B cell (primary cell): Measurements from ENCODE around the gene STON2. TPM values are rescaled to one million over a fixed set of nuclear protein-coding genes. Genes with fewer than 3 reads are reported as not detected.

ENCODE experiments used
- ATAC-seq: fragments of 200-7000 bp; cut with Tn5 transposase; one replicate; pipeline ENCODE4 v1.10.0; 2021; ENCODE audit warnings: low read depth, mild to moderate bottlenecking, moderate number of reproducible peaks, moderate library complexity
- CTCF ChIA-PET: fragments of 350-600 bp; sonication (Branson Sonifier 250); formaldehyde crosslinking; loops from one replicate; lab custom pipeline; 2021; ENCODE audit warnings: antibody characterized with exemption, inconsistent platforms; lab: Charles Lee
- POLR2A ChIA-PET: fragments of 350-600 bp; sonication (Branson Sonifier 250); formaldehyde crosslinking; loops from one replicate; lab custom pipeline; 2021; ENCODE audit warnings: antibody characterized with exemption; lab: Charles Lee
- DNase-seq: peaks from one replicate; pipeline ENCODE4 v3.0.0; 2013
- H2AFZ ChIP-seq: 2 replicates; pipeline ENCODE4 v1.6.1; 2012; ENCODE audit warnings: mild to moderate bottlenecking, low read depth, low read length; ENCODE audit not compliant: insufficient read depth, poor library complexity, severe bottlenecking
- H3K27ac ChIP-seq, 2 donors: 1 replicate in 1 of 2; 2 replicates in 1 of 2; pipeline ENCODE4 v1.5.1; 2012 to 2013; ENCODE audit warnings: low read length in 2 of 2, mild to moderate bottlenecking in 2 of 2, moderate library complexity in 1 of 2
- H3K27me3 ChIP-seq, 4 experiments: fragments of 200-600 bp in 1 of 4; sonication (generic) in 1 of 4; replicated peaks in 1 of 4; 1 replicate in 2 of 4; 2 replicates in 2 of 4; pipeline versions ENCODE4 v1.6.1 to v1.7.0; 2013 to 2016; ENCODE audit warnings: low read length in 3 of 4, mild to moderate bottlenecking in 2 of 4, mixed read lengths in 1 of 4, moderate library complexity in 1 of 4; ENCODE audit not compliant: insufficient read depth in 4 of 4, control insufficient read depth in 3 of 4; ENCODE audit errors: control extremely low read depth in 1 of 4
- H3K36me3 ChIP-seq, 2 experiments: replicated peaks in 1 of 2; 1 replicate in 1 of 2; 2 replicates in 1 of 2; pipeline versions ENCODE4 v1.6.1 to v1.7.1; 2013; ENCODE audit warnings: low read length in 1 of 2; ENCODE audit not compliant: insufficient read depth in 2 of 2, control insufficient read depth in 1 of 2; ENCODE audit errors: control extremely low read depth in 1 of 2, extremely low read depth in 1 of 2
- H3K4me1 ChIP-seq, 2 donors: fragments of 200-600 bp in 1 of 2; sonication (generic) in 1 of 2; 1 replicate in 1 of 2; 2 replicates in 1 of 2; pipeline versions ENCODE4 v1.5.1 to v1.6.1; 2013 to 2017; ENCODE audit warnings: low read length in 2 of 2; ENCODE audit not compliant: control insufficient read depth in 2 of 2, insufficient read depth in 2 of 2
- H3K4me2 ChIP-seq: replicated peaks from 2 replicates; pipeline ENCODE3; 2012; ENCODE audit warnings: mild to moderate bottlenecking, low read depth, low read length; ENCODE audit not compliant: poor library complexity, severe bottlenecking
- H3K4me3 ChIP-seq, 5 experiments: fragments of 200-600 bp in 1 of 5; sonication (generic) in 1 of 5; 1 replicate in 3 of 5; 2 replicates in 2 of 5; pipeline versions ENCODE4 v1.5.1 to v1.7.0; 2011 to 2016; ENCODE audit warnings: low read length in 4 of 5, mild to moderate bottlenecking in 4 of 5, low read depth in 2 of 5, control low read depth in 1 of 5, moderate library complexity in 1 of 5; ENCODE audit not compliant: insufficient read depth in 1 of 5; ENCODE audit errors: control extremely low read depth in 1 of 5, extremely low read depth in 1 of 5
- H3K79me2 ChIP-seq: fragments of 200-600 bp; sonication (generic); one replicate; pipeline ENCODE4 v1.6.0; 2016; ENCODE audit warnings: low read length; ENCODE audit not compliant: control insufficient read depth, insufficient read depth
- H3K9ac ChIP-seq: fragments of 200-600 bp; sonication (generic); 2 replicates; pipeline ENCODE4 v1.6.1; 2017; ENCODE audit warnings: mild to moderate bottlenecking, low read length, moderate library complexity
- H3K9me3 ChIP-seq, 3 donors: one replicate each; pipeline versions ENCODE4 v1.6.1 to v1.7.1; 2013; ENCODE audit warnings: low read length in 2 of 3; ENCODE audit not compliant: control insufficient read depth in 2 of 3, insufficient read depth in 1 of 3; ENCODE audit errors: control extremely low read depth in 1 of 3
- H4K20me1 ChIP-seq: 2 replicates; pipeline ENCODE4 v1.6.0; 2012; ENCODE audit warnings: mild to moderate bottlenecking, low read length; ENCODE audit not compliant: insufficient read depth, control insufficient read depth, poor library complexity, severe bottlenecking
- H3K27ac Mint-ChIP-seq: one replicate; pipeline ENCODE4 v1.8.0; 2021; ENCODE audit warnings: mixed read lengths
- H3K27me3 Mint-ChIP-seq: one replicate; pipeline ENCODE4 v1.8.0; 2021; ENCODE audit warnings: mixed read lengths
- H3K4me1 Mint-ChIP-seq: one replicate; pipeline ENCODE4 v1.8.0; 2021; ENCODE audit warnings: mixed read lengths
- H3K4me3 Mint-ChIP-seq: one replicate; pipeline ENCODE4 v1.8.0; 2021; ENCODE audit warnings: mixed read lengths
- H3K9me3 Mint-ChIP-seq: one replicate; pipeline ENCODE4 v1.8.0; 2022; ENCODE audit warnings: mixed read lengths; ENCODE audit not compliant: insufficient read depth
- CTCF ChIP-seq: fragments of 200-600 bp; IDR thresholded peaks from one replicate; pipeline ENCODE4 v1.8.0; 2022; ENCODE audit warnings: antibody characterized with exemption, mild to moderate bottlenecking
- EZH2 ChIP-seq: IDR thresholded peaks from 2 replicates; pipeline ENCODE4 v1.6.1; 2012; ENCODE audit warnings: borderline replicate concordance, low read depth, mild to moderate bottlenecking, moderate library complexity, low read length; ENCODE audit not compliant: insufficient read depth, poor library complexity, severe bottlenecking
- WGBS: methylation state at CpG from one replicate; pipeline ENCODE4 v1.1.5; 2013; ENCODE audit warnings: missing lambda C conversion rate; ENCODE audit not compliant: insufficient coverage; 5-methylcytosine and 5-hydroxymethylcytosine counted together
- intact Hi-C: fragments of 100-400 bp; cut with micrococcal nuclease; formaldehyde crosslinking; loops from one replicate; pipeline ENCODE4 v1.10.0; 2022
- polyA plus RNA-seq: library from polyadenylated mRNA; depleted of rRNA; stranded (reverse); fragments of >200 nt; gene quantifications from 2 replicates; pipeline ENCODE4 v1.2.3, GENCODE V29; 2012
- total RNA-seq, 2 donors: library from RNA; stranded (reverse); fragments of 120-200 nt in 1 of 2; gene quantifications; 1 replicate in 1 of 2; 2 replicates in 1 of 2; pipeline versions ENCODE4 v1.2.3 to v1.2.4, GENCODE V29; 2013 to 2022

Gene STON2
- total and polyA plus RNA-seq, 2 donors (not counting 1 experiment from before 2014, with no cell fraction given): 0.03 TPM; not detected in 1

- Mint-ChIP-seq H3K27me3 (peaks cover 4% of the 10 kb centered on the region), H3K27ac (no peak overlapping the region), H3K4me1 (no peaks in the 10 kb centered on the region), H3K4me3 (no peak overlapping the region), H3K9me3 (no peaks in the 10 kb centered on the region)
- Histone ChIP-seq H3K4me2 (no peak overlapping the region), H3K9me3 (no peaks in the 10 kb centered on the region), H3K4me1 (no peaks in the 10 kb centered on the region), H3K4me3 (no peak overlapping the region), H2AFZ (no peak overlapping the region), H3K27ac (no peak overlapping the region), H3K9ac (no peak overlapping the region), H4K20me1 (no peaks in the 10 kb centered on the region), H3K79me2 (no peaks in the 10 kb centered on the region), H3K27me3 (no peaks in the 10 kb centered on the region), H3K36me3 (no peaks in the 10 kb centered on the region)
- POLR2A ChIA-PET: no interaction called here
- DNase-seq: no peak
- ATAC-seq: no peak
- TF ChIP-seq EZH2 (no peak), CTCF (no peak)
- 88% methylated on average over 3 of the region's 4 CpGs for WGBS
- intact Hi-C loops: no loop called here
- CTCF ChIA-PET: no interaction called here
Measured at GRCh38 chr14:81363746-81364378, 36.3 kb downstream of the STON2 start.

- Histone ChIP-seq H3K4me1 (no peaks in the 10 kb centered on the region), H3K79me2 (no peaks in the 10 kb centered on the region), H3K27me3 (no peaks in the 10 kb centered on the region), H3K4me2 (no peak overlapping the region), H2AFZ (no peak overlapping the region), H4K20me1 (no peaks in the 10 kb centered on the region), H3K9me3 (peaks cover 2 to 12% (median 6%) of the 10 kb centered on the region in 3 donors), H3K9ac (no peak overlapping the region), H3K36me3 (no peaks in the 10 kb centered on the region), H3K27ac (no peak overlapping the region), H3K4me3 (no peak overlapping the region)
- peaks cover 4% of the 10 kb centered on the region for H3K9me3 Mint-ChIP-seq
- DNase-seq: no peak
- H3K4me1 Mint-ChIP-seq: no peaks in the 10 kb centered on the region
- H3K27me3 Mint-ChIP-seq: peaks cover 2% of the 10 kb centered on the region
- POLR2A ChIA-PET: no interaction called here
- TF ChIP-seq EZH2 (no peak), CTCF (no peak)
- ATAC-seq: no peak
- CTCF ChIA-PET: no interaction called here
- H3K27ac Mint-ChIP-seq: no peak overlapping the region
- intact Hi-C loops: no loop called here
- H3K4me3 Mint-ChIP-seq: no peak overlapping the region
- 73% methylated on average over 5 of the region's 5 CpGs for WGBS
Measured at GRCh38 chr14:81353691-81354323, 46.3 kb downstream of the STON2 start.
